Measurements from ENCODE around the gene EMCN.
"Not testable (repeated sequence)": the region's sequence is repeated elsewhere in the genome, so short reads cannot be mapped to it uniquely, and the experiment has no call there.

Gene EMCN

GRCh38 chr4:100372432-100372831 lies 145.4 kb downstream of the EMCN start:
- FAIRE-seq: no peak

- no peak for FAIRE-seq
Observed at GRCh38 chr4:100369871-100370270, 148.0 kb downstream of the EMCN start.

DNA sequence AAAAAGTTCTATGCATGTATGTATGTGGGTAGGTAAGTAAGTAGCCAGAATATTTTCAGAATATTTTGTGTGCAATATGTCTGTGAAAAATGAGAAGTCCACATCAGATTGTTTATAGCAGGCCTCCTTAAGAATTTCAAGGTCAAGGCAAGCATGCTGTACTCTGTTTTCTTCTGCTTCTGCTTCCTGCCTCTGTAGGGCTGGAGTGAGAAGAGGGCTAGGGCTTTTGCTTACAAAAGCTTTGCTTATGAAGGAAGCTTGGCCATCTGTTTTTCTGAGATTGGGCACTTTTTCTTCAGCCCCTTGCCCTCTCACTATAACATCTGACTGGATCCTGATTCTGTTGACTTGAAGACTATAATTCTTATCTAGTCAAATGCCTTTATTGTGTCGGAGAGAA lies 150.4 kb downstream of the EMCN start:
- FAIRE-seq: no peak

- no peak for FAIRE-seq
Observed at GRCh38 chr4:100366213-100366612, 151.6 kb downstream of the EMCN start.

- FAIRE-seq: no peak
Observed at GRCh38 chr4:100362366-100362765, 155.5 kb downstream of the EMCN start.

GRCh38 chr4:100361336-100361735 lies 156.5 kb downstream of the EMCN start:
- no peak for FAIRE-seq

GRCh38 chr4:100360211-100360610 lies 157.6 kb downstream of the EMCN start:
- FAIRE-seq: no peak

DNA sequence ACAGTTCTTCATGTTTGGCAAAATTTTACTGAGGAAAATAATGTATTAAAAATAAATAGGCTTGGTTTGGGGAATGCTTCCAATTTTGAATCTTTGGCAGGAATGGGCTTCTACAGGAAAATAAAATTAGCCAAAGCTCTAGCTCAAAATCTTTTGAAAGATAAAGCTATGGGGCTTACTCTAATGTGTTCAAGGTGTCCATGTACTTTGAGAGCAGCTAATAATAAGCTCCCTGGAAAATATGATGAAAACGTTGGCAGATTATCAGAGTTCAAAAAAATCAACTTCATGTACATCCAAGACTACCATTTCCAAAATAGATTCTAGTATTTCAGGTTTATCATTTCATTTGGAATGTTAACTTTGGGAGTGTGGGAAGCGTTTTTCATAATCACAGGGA lies 158.4 kb downstream of the EMCN start:
- FAIRE-seq: no peak

- FAIRE-seq: no peak
Observed at GRCh38 chr4:100357542-100357941, 160.3 kb downstream of the EMCN start.

- FAIRE-seq: no peak
Observed at GRCh38 chr4:100356172-100356571, 161.7 kb downstream of the EMCN start.

DNA sequence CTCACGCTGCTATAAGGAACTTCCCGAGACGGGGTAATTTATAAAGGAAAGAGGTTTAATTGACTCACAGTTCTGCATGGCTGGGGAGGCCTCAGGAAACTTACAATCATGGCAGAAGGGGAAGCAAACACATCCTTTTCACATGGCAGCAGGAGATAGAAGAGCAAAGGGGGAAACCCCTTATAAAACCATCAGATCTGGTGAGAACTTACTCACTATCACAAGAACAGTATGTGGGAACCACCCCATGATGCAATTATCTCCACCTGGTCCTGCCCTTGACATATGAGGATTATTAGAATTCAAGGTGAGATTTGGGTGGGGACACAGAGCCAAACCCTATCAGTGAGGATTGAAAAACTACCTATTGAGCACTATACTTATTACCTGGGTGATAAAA lies 165.5 kb downstream of the EMCN start:
- FAIRE-seq: not testable (repeated sequence)

DNA sequence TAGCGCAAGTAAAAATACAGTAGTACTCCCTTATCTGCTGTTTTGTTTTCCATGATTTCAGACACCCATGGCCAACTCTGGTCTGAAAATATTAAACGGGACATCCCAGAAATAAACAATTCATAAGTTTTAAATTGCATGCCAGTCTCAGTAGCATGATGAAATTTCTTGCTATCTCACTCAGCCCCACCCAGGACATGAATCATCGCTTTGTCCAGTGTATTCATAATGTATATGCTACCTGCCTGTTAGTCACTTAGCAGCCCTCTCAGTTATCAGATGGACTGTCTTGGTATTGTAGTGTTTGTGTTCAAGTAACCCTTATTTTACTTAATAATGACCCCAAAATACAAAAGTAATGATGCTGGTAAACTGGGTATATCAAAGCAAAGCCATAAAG lies 169.3 kb downstream of the EMCN start:
- FAIRE-seq: no peak

GRCh38 chr4:100347241-100347640 lies 170.6 kb downstream of the EMCN start:
- FAIRE-seq: no peak

DNA sequence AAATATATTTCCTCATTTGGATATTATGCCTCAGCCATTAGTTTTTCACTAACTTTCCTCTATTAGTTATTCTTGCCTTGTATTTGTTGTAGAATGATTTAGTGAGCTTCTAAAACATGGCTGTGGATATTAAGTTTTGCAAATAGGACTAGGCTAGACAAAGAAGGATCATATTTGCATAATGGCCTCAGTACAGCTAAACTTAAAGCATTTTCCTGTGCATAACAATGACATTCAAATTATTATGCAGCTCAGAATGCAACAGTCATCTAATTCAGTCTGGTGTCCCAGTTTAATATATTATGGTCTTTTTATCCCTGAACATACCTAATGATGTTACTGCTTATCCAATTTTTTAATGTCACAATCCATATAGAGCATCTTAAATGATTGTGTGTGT lies 172.2 kb downstream of the EMCN start:
- no peak for FAIRE-seq

All from G401.6 (cell line).